HG02973 (cell line): ENCODE measurements around the gene KIF1A.

ENCODE experiments used
- ATAC-seq: cut with Tn5 transposase; IDR thresholded peaks from one replicate; pipeline ENCODE4 v1.9.1; 2021; ENCODE audit warnings: moderate library complexity; ENCODE audit not compliant: unreplicated experiment

The KIF1A gene

DNA sequence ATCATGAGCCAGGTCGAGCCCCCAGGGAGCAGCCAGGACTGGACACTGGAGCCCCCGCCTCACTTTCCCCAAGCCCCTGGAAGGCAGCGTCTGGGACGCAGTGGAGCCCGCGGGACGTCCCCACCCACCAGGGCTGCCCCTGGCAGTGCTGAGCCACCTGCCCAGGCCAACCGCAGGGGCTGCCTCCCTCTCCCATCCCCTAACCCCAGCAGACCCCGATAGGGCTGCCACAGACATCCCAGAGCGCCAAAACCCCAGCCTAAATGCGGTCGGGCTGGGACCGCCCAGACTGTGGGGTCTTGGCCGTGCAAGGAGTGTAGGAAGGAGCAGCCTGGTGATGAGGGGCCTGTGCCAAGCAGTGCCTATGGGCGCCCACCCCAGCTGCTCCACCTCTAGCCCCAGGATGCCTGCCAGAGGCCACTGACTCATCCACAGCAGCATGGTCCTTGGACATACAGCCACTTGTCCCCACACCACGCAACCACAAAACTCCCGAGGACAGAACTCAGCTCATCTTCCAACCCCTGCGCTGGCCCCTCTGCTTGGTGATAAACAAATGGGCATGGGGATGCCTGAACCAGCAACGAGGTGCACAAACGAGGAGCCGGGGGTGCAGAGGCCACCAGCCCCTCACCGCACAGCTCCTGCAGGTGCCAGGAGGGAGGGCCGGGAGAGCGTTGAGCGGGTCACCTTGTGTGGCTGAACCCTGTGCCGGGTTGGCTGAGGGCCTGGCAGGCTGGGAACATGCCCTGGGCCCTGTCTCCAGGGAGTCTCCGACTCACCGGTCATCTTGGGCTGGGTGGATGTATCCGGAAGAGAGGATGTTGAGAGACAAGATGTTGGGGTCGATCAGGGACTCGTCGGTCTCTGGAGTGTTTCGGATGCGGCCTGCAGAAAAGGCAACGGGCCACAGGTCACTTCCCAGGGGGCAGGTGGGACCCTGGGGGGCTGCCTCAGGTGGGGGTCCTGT, 83.5 kb downstream of the KIF1A start:
- ATAC-seq: no peak

- no peak for ATAC-seq
Observed at GRCh38 chr2:240735476-240735875, 84.5 kb downstream of the KIF1A start.

- ATAC-seq: no peak
Observed at GRCh38 chr2:240734756-240735155, 85.3 kb downstream of the KIF1A start.

DNA sequence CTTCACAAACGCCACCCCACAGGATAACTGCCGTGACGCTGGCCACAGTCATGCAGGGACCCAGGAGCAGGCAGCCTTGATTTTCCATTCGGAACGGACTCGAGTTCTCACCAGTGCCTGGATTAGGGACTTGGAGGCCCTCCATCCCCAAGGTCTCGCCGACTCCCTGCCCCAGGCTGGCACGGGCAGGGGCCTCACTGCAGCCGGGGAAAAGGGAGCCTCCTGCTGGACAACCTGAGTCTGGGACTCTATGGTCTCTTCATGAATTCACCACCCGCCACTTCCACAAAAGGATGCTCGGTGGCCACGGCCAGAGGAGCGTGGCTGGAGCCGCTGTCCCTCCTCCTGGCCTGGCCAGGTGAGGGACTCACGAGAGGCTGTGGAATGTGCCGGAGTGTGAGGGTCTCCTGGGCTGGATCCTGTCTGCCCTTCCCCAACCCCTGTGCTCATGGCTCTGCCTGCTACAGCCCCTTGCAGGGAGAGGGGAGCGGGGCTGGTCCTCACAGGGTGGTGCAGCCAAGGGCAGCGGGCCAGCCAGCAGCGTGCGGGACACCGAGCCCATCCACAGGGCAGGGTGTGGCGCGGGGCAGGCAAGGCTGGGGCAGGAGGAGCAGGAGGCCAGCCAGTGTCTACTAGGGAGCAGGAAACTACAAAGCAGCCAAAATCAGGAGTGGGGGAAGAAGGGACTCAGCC, 86.1 kb downstream of the KIF1A start:
- ATAC-seq: no peak

GRCh38 chr2:240732911-240733622, 87.0 kb downstream of the KIF1A start:
- no peak for ATAC-seq

DNA sequence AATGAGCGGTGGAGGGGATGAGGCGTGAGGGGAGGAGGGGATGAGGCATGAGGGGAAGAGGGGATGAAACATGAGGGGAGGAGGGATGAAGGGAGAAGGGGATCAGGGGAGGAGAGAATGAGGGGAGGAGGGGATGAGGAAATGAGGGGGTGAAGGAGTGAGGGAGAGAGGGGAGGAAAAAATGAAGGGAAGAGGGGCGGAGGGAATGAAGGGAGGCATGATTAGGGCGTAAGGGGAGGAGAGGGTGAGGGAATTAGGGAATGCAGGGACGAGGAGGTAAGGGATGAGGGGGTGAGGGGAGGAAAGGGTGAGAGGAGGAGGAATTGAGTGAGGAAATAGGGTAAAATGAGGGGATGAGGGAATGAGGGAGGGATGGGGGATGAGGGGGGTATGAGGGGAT, 87.8 kb downstream of the KIF1A start:
- ATAC-seq: no peak

DNA sequence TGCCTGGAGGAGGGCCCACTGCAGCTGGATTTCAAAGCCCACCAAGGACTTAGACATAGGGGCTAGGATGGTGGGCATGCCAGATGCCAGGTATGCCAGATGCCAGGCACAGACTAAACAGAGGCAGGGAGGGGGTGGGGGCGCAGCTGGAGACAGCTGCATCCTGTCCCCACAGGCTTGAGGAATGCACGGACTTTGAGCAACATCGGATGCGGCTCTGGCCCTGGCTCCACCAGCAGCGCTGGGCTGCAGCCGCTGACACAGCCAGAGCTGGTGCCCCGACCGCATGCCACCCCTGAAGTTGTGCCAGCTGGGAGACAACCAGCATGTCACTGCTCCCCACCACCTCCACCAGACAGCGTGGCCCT, 88.9 kb downstream of the KIF1A start:
- ATAC-seq: no peak

GRCh38 chr2:240730501-240731177, 89.4 kb downstream of the KIF1A start:
- ATAC-seq: no peak

DNA sequence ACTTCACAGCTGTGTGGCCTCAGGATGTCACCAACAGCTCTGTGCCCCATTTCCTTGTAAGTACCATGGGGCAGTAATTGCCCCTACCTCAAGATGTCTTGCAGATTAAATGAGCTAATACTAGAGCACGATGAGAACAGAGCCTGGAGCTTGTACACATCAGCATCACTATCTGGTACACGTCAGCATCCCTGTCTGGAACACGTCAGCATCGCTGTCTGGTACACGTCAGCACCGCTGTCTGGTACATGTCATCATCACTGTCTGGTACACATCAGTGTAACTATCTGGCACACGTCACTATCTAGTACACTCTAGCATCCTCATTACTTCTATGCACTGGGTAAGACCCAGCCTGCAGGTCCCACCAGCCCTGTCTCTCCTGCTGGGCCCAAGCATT, 91.2 kb downstream of the KIF1A start:
- ATAC-seq: no peak

GRCh38 chr2:240728361-240728760, 91.7 kb downstream of the KIF1A start:
- ATAC-seq: no peak

- ATAC-seq: no peak
Observed at GRCh38 chr2:240727913-240728312, 92.1 kb downstream of the KIF1A start.

DNA sequence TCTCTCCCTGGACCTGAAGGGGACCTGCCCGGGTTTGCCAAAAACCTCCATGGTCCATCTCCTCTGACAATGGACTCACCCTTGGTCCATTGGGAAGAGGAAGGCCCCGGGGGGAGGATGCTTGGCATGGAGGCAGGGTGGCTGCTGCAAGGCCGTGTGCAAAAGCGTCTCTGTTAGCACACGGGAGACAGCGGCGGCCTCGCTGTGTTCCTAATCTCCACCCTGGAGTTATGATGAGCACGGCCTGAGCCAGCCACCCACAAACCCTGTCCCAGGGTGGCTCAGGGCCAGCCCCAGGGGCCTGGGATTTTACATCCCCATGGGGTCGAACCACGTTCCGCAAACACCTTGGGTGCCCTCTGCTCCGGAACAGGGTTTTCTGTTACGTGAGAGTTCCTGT, 92.6 kb downstream of the KIF1A start:
- no peak for ATAC-seq

GRCh38 chr2:240726876-240727275, 93.1 kb downstream of the KIF1A start:
- no peak for ATAC-seq

- ATAC-seq: no peak
Observed at GRCh38 chr2:240725671-240726070, 94.3 kb downstream of the KIF1A start.

- ATAC-seq: no peak
Observed at GRCh38 chr2:240725266-240725665, 94.8 kb downstream of the KIF1A start.

DNA sequence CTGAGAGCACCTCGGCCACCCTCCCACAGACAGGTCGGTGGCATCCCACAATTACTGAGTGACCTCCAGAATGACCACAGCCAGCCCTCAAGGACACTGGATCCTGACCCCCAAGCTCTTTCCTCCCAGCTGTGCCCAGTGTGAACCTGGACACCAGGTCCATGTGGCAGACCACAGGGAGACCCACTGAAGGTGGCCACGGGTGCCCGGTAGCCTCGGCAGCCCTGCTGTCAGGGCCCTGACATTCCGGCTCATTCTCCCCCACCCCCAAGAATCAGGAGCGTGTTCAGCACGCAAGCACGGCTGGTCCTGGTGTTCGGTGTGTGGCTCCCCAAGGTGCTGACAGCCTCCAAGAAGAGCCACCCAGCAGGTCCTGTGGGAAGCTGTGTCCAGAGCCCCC, 95.6 kb downstream of the KIF1A start:
- ATAC-seq: no peak

DNA sequence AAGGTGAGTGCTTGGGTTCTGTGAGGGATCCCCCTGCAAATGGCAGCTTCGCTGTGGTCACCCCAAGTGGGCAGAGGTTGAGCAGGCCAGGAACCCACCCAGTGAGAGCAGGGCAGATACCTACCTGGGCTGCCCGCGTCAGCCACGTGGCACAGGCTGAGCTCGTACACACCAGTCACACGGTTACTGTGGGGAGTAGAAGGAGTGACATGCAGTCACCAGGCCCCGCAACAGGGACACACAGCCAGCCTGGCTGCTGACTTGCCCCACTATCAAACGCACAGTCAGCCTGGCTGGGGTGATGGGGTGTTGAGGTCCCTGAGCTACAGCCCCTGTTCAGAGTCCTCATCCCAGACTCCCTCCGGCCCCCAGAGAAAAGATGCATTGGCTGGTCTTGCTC, 96.2 kb downstream of the KIF1A start:
- no peak for ATAC-seq

DNA sequence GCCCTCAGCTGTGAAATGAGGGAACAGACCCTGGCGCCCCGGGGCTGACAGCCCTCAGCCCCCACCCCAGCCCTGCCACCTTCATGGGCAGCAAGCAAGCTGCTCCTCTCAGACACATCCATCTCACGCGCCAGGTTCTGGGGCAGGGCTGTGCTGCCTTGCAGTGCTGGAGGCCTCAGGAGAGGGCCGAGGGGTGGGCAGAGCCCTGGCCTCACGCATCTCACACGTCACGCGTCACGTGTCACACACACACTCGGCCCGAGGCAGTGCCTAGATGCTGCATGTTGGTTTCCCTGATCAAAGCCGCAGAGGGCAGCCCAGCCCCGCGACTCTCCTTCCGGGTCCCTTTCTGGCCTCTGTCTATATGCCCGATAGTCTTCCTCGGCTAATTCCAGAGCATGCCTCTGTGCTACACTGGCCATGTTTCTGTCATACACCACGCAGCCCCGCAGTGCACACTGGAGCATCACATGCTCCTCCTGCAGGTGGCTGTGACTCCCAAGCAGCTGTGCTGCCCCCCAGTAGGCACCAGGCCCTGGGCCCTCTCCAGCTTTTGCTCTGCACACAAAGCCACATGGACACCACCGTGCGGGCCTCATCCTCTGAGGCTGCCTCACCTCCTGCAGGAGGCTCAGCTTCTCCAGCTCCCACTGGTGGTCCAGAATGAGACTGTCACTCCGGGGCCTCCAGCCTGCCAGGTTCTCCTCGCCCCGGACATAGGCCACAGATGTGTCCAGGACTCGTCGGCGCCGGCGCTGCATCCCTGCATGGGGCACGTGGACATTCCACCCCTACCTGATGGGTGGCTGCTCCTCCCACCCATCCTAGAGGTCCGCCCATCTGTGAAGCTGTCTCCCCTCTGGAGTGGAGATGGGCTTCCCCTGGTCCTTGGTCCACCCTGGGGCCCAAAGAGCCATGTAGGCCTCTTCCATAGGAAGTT, 97.0 kb downstream of the KIF1A start:
- ATAC-seq: no peak

DNA sequence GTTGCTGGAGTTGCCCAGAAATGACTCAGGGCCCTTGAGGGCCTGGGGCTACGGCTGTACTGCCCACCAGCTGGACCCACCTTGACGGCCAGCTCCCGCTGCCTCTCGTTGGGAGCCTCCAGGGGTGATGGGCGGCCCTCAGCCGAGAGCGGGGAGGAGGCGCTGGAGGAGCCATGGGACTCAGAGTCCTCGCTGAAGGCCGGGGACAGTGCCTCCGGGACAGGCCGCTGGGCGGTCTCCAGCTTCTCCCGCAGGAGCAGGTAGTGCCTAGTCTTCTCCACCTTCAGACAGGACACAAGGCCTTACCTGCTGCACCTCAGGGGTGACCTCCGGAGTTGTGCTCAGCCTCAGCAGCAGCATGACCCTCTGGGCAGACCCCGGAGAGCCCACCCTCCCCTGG, 97.6 kb downstream of the KIF1A start:
- ATAC-seq: no peak

DNA sequence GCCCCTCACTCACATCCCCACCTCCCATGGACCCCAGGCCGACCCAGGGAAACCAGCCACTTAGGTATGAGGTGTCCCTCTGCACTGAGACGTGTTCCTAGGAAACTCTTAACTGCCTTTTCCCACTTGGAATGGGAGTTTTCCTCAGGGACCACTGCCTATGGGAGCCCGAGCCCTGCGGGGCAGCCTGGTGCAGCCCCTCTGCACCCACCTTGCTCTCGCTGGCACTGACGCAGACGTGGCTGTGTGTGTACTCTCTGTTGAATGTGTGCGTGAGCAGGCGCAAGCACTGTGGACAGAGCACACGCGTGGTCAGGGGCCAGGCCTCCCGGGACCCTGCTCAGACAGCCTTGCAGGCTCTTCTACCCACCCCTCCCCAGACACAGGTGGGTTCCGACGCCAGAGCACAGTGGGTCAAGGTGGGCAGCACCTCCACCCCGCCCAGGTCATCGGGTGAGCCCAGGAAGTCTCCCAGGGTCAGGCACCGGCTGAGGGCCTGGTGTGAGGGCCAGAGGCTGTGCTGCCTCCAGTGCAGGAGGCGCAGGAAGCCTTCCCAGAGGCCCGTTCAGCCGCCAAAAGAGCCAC, 98.3 kb downstream of the KIF1A start:
- ATAC-seq: no peak
